ENCODE measurements around the gene NOX3.

The NOX3 gene

DNA sequence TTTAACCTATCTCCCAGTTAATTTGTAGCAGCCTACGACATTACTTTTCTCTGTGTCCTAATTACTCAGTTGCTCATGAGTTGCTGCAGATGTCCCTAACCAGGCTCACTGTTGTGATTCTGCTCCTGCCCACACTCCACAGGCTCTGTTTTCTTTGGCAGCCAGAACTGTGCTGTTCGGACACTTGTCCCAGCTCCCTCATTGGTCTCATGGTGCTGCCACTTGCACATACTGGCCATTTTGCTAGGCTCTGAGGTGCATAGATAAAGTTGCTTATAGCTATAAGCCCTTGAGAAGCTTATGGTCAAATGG, 55.0 kb downstream of the NOX3 start:
- Histone ChIP-seq H4K12ac (ENCODE audit: low read depth, low read length) (no peak overlapping the region), H2BK120ac (ENCODE audit: insufficient read depth, low read length, poor library complexity) (no peak overlapping the region), H3K4me3 (ENCODE audit: low read depth, low read length) (no peak overlapping the region), H2AFZ (ENCODE audit: insufficient read depth, low read length, poor library complexity) (no peak overlapping the region), H3K9me3 (ENCODE audit: insufficient read depth, low read depth, low read length) (no peaks in the 10 kb centered on the region), H3K23ac (ENCODE audit: low read length) (no peak overlapping the region), H3K9ac (ENCODE audit: low read length) (no peak overlapping the region), H3K14ac (ENCODE audit: low read length) (no peak overlapping the region), H2BK12ac (ENCODE audit: low read length) (no peak overlapping the region), H3K4me1 (ENCODE audit: control insufficient read depth in 1 of 2, insufficient read depth in 2 of 2, low read length in 2 of 2) (no peaks in the 10 kb centered on the region), H3K4me2 (ENCODE audit: low read length) (no peak overlapping the region), H3K4ac (ENCODE audit: low read depth, low read length) (no peak overlapping the region), H2AK5ac (ENCODE audit: low read length) (no peak overlapping the region), H3K27ac (ENCODE audit: low read depth, low read length) (no peak overlapping the region), H4K8ac (ENCODE audit: low read depth, low read length) (no peak overlapping the region), H3K27me3 (ENCODE audit: insufficient read depth, low read length) (no peaks in the 10 kb centered on the region), H3K18ac (ENCODE audit: low read length) (no peak overlapping the region), H3K79me1 (ENCODE audit: low read length) (no peaks in the 10 kb centered on the region), H3K79me2 (ENCODE audit: control insufficient read depth, insufficient read depth, low read length, poor library complexity) (no peaks in the 10 kb centered on the region), H4K91ac (ENCODE audit: low read depth, low read length) (no peak overlapping the region), H2BK5ac (ENCODE audit: low read depth, low read length, poor library complexity) (no peak overlapping the region), H3K36me3 (ENCODE audit: control insufficient read depth in 1 of 2, insufficient read depth in 2 of 2, low read length in 2 of 2) (no peaks in the 10 kb centered on the region)
- WGBS (ENCODE audit: extremely low coverage, insufficient coverage, insufficient read length), result no CpG with 5 or more reads among the region's 2 CpGs
- DNase-seq, result no peak

DNA sequence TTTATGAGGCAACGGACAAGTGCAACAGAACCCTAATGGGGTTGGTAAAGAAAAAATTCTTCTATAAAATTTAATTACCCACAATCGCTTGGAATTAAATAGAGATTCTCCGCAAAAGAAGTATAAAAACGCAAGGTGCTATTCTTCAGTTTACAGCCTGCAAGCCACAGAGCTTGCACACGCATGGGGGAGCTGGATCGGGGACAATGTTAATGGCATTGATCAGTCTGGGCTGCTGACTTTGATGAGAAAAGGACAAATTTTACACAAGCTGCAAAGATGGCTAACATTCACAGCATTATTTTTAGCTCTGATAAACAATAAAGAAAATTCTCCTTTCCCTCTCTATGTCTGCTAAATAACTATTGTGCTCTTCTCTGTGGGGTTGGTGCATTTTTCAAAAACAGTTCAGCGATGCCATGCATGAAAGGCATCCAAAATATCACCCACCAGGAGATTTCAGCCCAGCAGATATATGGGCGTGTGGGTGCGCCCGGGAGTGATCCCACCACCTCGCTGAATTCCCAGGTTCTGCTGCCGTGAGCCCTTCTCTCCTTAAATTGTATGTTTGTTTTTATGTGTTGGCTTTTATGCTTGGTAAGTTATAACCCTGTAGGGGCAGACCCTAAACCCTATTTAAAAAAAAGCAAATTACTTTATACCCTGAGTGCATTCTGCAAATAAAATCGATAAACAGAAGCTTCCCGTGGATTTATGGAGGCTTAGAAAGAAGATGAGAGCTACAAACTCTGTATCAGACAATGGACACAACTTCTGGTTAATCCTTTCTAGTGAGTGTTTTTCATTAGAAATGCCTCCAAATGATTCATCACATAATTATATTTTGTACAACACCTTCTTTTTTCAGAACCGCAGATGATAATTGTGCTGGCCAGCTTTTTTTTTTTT, 55.6 kb downstream of the NOX3 start:
- Histone ChIP-seq H2BK12ac (ENCODE audit: low read length) (no peak overlapping the region), H3K14ac (ENCODE audit: low read length) (no peak overlapping the region), H2AFZ (ENCODE audit: insufficient read depth, low read length, poor library complexity) (no peak overlapping the region), H3K4me1 (ENCODE audit: control insufficient read depth in 1 of 2, insufficient read depth in 2 of 2, low read length in 2 of 2) (no peaks in the 10 kb centered on the region), H3K4me3 (ENCODE audit: low read depth, low read length) (no peak overlapping the region), H3K4me2 (ENCODE audit: low read length) (no peak overlapping the region), H3K9ac (ENCODE audit: low read length) (no peak overlapping the region), H3K79me2 (ENCODE audit: control insufficient read depth, insufficient read depth, low read length, poor library complexity) (no peaks in the 10 kb centered on the region), H2BK120ac (ENCODE audit: insufficient read depth, low read length, poor library complexity) (no peak overlapping the region), H4K12ac (ENCODE audit: low read depth, low read length) (no peak overlapping the region), H4K8ac (ENCODE audit: low read depth, low read length) (no peak overlapping the region), H3K79me1 (ENCODE audit: low read length) (no peaks in the 10 kb centered on the region), H2AK5ac (ENCODE audit: low read length) (no peak overlapping the region), H3K27me3 (ENCODE audit: insufficient read depth, low read length) (no peaks in the 10 kb centered on the region), H3K4ac (ENCODE audit: low read depth, low read length) (no peak overlapping the region), H3K18ac (ENCODE audit: low read length) (no peak overlapping the region), H3K27ac (ENCODE audit: low read depth, low read length) (no peak overlapping the region), H2BK5ac (ENCODE audit: low read depth, low read length, poor library complexity) (no peak overlapping the region), H3K36me3 (ENCODE audit: control insufficient read depth in 1 of 2, insufficient read depth in 2 of 2, low read length in 2 of 2) (no peaks in the 10 kb centered on the region), H3K23ac (ENCODE audit: low read length) (no peak overlapping the region), H3K9me3 (ENCODE audit: insufficient read depth, low read depth, low read length) (no peaks in the 10 kb centered on the region), H4K91ac (ENCODE audit: low read depth, low read length) (no peak overlapping the region)
- peak in 1 of 2 donors; percentile 20 for DNase-seq
- WGBS (ENCODE audit: extremely low coverage, insufficient coverage, insufficient read length), result no CpG with 5 or more reads among the region's 15 CpGs

- no peak overlapping the region for H3K27ac ChIP-seq (ENCODE audit: low read depth, low read length)
- no peak overlapping the region for H2BK120ac ChIP-seq (ENCODE audit: insufficient read depth, low read length, poor library complexity)
- H4K8ac ChIP-seq (ENCODE audit: low read depth, low read length), result no peak overlapping the region
- H3K36me3 ChIP-seq (ENCODE audit: control insufficient read depth in 1 of 2, insufficient read depth in 2 of 2, low read length in 2 of 2), result no peaks in the 10 kb centered on the region
- no peak overlapping the region for H3K9ac ChIP-seq (ENCODE audit: low read length)
- H4K12ac ChIP-seq (ENCODE audit: low read depth, low read length), result no peak overlapping the region
- no peaks in the 10 kb centered on the region for H3K79me2 ChIP-seq (ENCODE audit: control insufficient read depth, insufficient read depth, low read length, poor library complexity)
- H3K18ac ChIP-seq (ENCODE audit: low read length), result no peak overlapping the region
- H3K9me3 ChIP-seq (ENCODE audit: insufficient read depth, low read depth, low read length), result no peaks in the 10 kb centered on the region
- H3K79me1 ChIP-seq (ENCODE audit: low read length), result no peaks in the 10 kb centered on the region
- H2AFZ ChIP-seq (ENCODE audit: insufficient read depth, low read length, poor library complexity), result no peak overlapping the region
- no peak overlapping the region for H3K4me3 ChIP-seq (ENCODE audit: low read depth, low read length)
- H3K4ac ChIP-seq (ENCODE audit: low read depth, low read length), result no peak overlapping the region
- no peak overlapping the region for H4K91ac ChIP-seq (ENCODE audit: low read depth, low read length)
- H2BK5ac ChIP-seq (ENCODE audit: low read depth, low read length, poor library complexity), result no peak overlapping the region
- H2AK5ac ChIP-seq (ENCODE audit: low read length), result no peak overlapping the region
- H2BK12ac ChIP-seq (ENCODE audit: low read length), result no peak overlapping the region
- H3K4me1 ChIP-seq (ENCODE audit: control insufficient read depth in 1 of 2, insufficient read depth in 2 of 2, low read length in 2 of 2), result no peaks in the 10 kb centered on the region
- no peak overlapping the region for H3K14ac ChIP-seq (ENCODE audit: low read length)
- H3K23ac ChIP-seq (ENCODE audit: low read length), result no peak overlapping the region
- H3K27me3 ChIP-seq (ENCODE audit: insufficient read depth, low read length), result no peaks in the 10 kb centered on the region
- no CpG with 5 or more reads among the region's 5 CpGs for whole genome bisulfite sequencing (ENCODE audit: extremely low coverage, insufficient coverage, insufficient read length)
- no peak for DNase-seq
- no peak overlapping the region for H3K4me2 ChIP-seq (ENCODE audit: low read length)
These were observed 56.4 kb downstream of the NOX3 start for GRCh38 chr6:155399062-155399744.

GRCh38 chr6:155398701-155399061, 57.0 kb downstream of the NOX3 start:
- no peak overlapping the region for H4K12ac ChIP-seq (ENCODE audit: low read depth, low read length)
- H2AFZ ChIP-seq (ENCODE audit: insufficient read depth, low read length, poor library complexity), result no peak overlapping the region
- no peak overlapping the region for H2AK5ac ChIP-seq (ENCODE audit: low read length)
- no peak overlapping the region for H4K8ac ChIP-seq (ENCODE audit: low read depth, low read length)
- no CpG with 5 or more reads among the region's 7 CpGs for WGBS (ENCODE audit: extremely low coverage, insufficient coverage, insufficient read length)
- no peak overlapping the region for H3K18ac ChIP-seq (ENCODE audit: low read length)
- H3K9me3 ChIP-seq (ENCODE audit: insufficient read depth, low read depth, low read length), result no peaks in the 10 kb centered on the region
- H3K4ac ChIP-seq (ENCODE audit: low read depth, low read length), result no peak overlapping the region
- H3K4me1 ChIP-seq (ENCODE audit: control insufficient read depth in 1 of 2, insufficient read depth in 2 of 2, low read length in 2 of 2), result no peaks in the 10 kb centered on the region
- no peak overlapping the region for H3K9ac ChIP-seq (ENCODE audit: low read length)
- H3K23ac ChIP-seq (ENCODE audit: low read length), result no peak overlapping the region
- H3K4me2 ChIP-seq (ENCODE audit: low read length), result no peak overlapping the region
- H3K79me1 ChIP-seq (ENCODE audit: low read length), result no peaks in the 10 kb centered on the region
- no peaks in the 10 kb centered on the region for H3K27me3 ChIP-seq (ENCODE audit: insufficient read depth, low read length)
- H4K91ac ChIP-seq (ENCODE audit: low read depth, low read length), result no peak overlapping the region
- no peak overlapping the region for H3K4me3 ChIP-seq (ENCODE audit: low read depth, low read length)
- H2BK120ac ChIP-seq (ENCODE audit: insufficient read depth, low read length, poor library complexity), result no peak overlapping the region
- H3K27ac ChIP-seq (ENCODE audit: low read depth, low read length), result no peak overlapping the region
- H2BK12ac ChIP-seq (ENCODE audit: low read length), result no peak overlapping the region
- no peak overlapping the region for H2BK5ac ChIP-seq (ENCODE audit: low read depth, low read length, poor library complexity)
- no peaks in the 10 kb centered on the region for H3K36me3 ChIP-seq (ENCODE audit: control insufficient read depth in 1 of 2, insufficient read depth in 2 of 2, low read length in 2 of 2)
- no peaks in the 10 kb centered on the region for H3K79me2 ChIP-seq (ENCODE audit: control insufficient read depth, insufficient read depth, low read length, poor library complexity)
- no peak overlapping the region for H3K14ac ChIP-seq (ENCODE audit: low read length)
- DNase-seq, result no peak

Data from trophoblast cell (in vitro differentiated cells and primary cell).